Ascending aorta (tissue), 2 donors: ENCODE data around the gene RAPGEF1. TPM values are rescaled to one million over a fixed set of nuclear protein-coding genes. Genes with fewer than 3 reads are reported as not detected.

Experiments
- DNase-seq, 2 donors: peaks; one replicate each; pipeline ENCODE4 v3.0.0-alpha.2; 2019; ENCODE audit warnings: low spot score in 2 of 2
- H3K27ac ChIP-seq, 2 donors: fragments of 200-600 bp; sonication (generic); one replicate each; pipeline ENCODE4 v1.5.1; 2016 to 2017; ENCODE audit warnings: mild to moderate bottlenecking in 1 of 2
- H3K27me3 ChIP-seq: fragments of 200-600 bp; sonication (generic); one replicate; pipeline ENCODE4 v1.5.1; 2017
- H3K36me3 ChIP-seq, 2 donors: fragments of 200-600 bp; sonication (generic); one replicate each; pipeline ENCODE4 v1.5.1; 2016
- H3K4me1 ChIP-seq, 2 donors: fragments of 200-600 bp; sonication (generic); one replicate each; pipeline ENCODE4 v1.5.1; 2016 to 2017; ENCODE audit warnings: mild to moderate bottlenecking in 1 of 2
- H3K4me3 ChIP-seq, 2 donors: fragments of 200-600 bp; sonication (generic); one replicate each; pipeline ENCODE4 v1.5.1; 2016 to 2017; ENCODE audit warnings: mild to moderate bottlenecking in 1 of 2
- H3K9me3 ChIP-seq, 2 donors: fragments of 200-600 bp; sonication (generic); one replicate each; pipeline ENCODE4 v1.5.1; 2016
- CTCF ChIP-seq, 3 experiments: fragments of 200-600 bp in 2 of 3; fragments of 450-650 bp in 1 of 3; sonication (generic) in 2 of 3; IDR thresholded peaks; one replicate each; pipeline ENCODE4 v1.5.1; 2016 to 2019; ENCODE audit warnings: antibody characterized with exemption in 3 of 3, mild to moderate bottlenecking in 1 of 3, moderate library complexity in 1 of 3
- intact Hi-C: fragments of 100-400 bp; cut with DNase I; formaldehyde crosslinking; loops from one replicate; pipeline ENCODE4 v1.15.1; 2023
- total RNA-seq: library from RNA; depleted of rRNA; stranded (reverse); fragments of >200 nt; gene quantifications from one replicate; pipeline ENCODE4 v1.1.0, GENCODE V29; 2016

RAPGEF1 gene
- total RNA-seq, 1 donor from 2014 or later = 95.5 TPM

GRCh38 chr9:131721076-131721475, 18.8 kb downstream of the RAPGEF1 start:
- Histone ChIP-seq H3K27ac (no peak overlapping the region), H3K27me3 (no peaks in the 10 kb centered on the region), H3K4me3 (no peak overlapping the region), H3K9me3 (no peaks in the 10 kb centered on the region), H3K36me3 (no peaks in the 10 kb centered on the region), H3K4me1 (peaks cover 0 to 10% of the 10 kb centered on the region in 2 donors)
- no peak for TF ChIP-seq CTCF (IDR thresholded peaks at IDR 0.05)
- DNase-seq = no peak
- intact Hi-C loops = no loop called here

GRCh38 chr9:131720330-131720729, 19.5 kb downstream of the RAPGEF1 start:
- H3K4me1 ChIP-seq = peaks cover 0 to 17% of the 10 kb centered on the region in 2 donors

GRCh38 chr9:131719262-131719908, 20.5 kb downstream of the RAPGEF1 start:
- H3K27ac ChIP-seq = peak overlapping the region; percentile 19 to 49
- peaks cover 0 to 24% of the 10 kb centered on the region in 2 donors for H3K4me1 ChIP-seq
- no peaks in the 10 kb centered on the region for H3K36me3 ChIP-seq
- no peak for DNase-seq
- no peaks in the 10 kb centered on the region for H3K27me3 ChIP-seq
- H3K9me3 ChIP-seq = no peaks in the 10 kb centered on the region
- no peak for TF ChIP-seq CTCF (IDR thresholded peaks at IDR 0.05)
- intact Hi-C loops = no loop called here
- no peak overlapping the region for H3K4me3 ChIP-seq

More at GRCh38 chr9:131720330-131720729, 19.5 kb downstream of the RAPGEF1 start:
- no peaks in the 10 kb centered on the region for H3K9me3 ChIP-seq
- H3K36me3 ChIP-seq = no peaks in the 10 kb centered on the region
- no peak overlapping the region for H3K27ac ChIP-seq
- intact Hi-C loops = no loop called here
- no peak for DNase-seq
- no peak for TF ChIP-seq CTCF (IDR thresholded peaks at IDR 0.05)
- H3K4me3 ChIP-seq = no peak overlapping the region
- H3K27me3 ChIP-seq = no peaks in the 10 kb centered on the region

- H3K4me3 ChIP-seq = no peak overlapping the region
- no peak for TF ChIP-seq CTCF (IDR thresholded peaks at IDR 0.05)
- no peaks in the 10 kb centered on the region for H3K9me3 ChIP-seq
- no peaks in the 10 kb centered on the region for H3K36me3 ChIP-seq
- H3K27me3 ChIP-seq = no peaks in the 10 kb centered on the region
- intact Hi-C loops = no loop called here
- peaks cover 0 to 33% of the 10 kb centered on the region in 2 donors for H3K4me1 ChIP-seq
- H3K27ac ChIP-seq = peak overlapping the region; percentile 3 to 18
- no peak for DNase-seq
Observed at GRCh38 chr9:131717719-131718460, 22.0 kb downstream of the RAPGEF1 start.

GRCh38 chr9:131715906-131716305, 24.0 kb downstream of the RAPGEF1 start:
- peak overlapping the region; percentile 80 to 89 for H3K27ac ChIP-seq
- H3K4me1 ChIP-seq = peaks cover 0 to 33% of the 10 kb centered on the region in 2 donors
- no peak overlapping the region for H3K4me3 ChIP-seq
- H3K36me3 ChIP-seq = no peaks in the 10 kb centered on the region
- no peaks in the 10 kb centered on the region for H3K27me3 ChIP-seq
- H3K9me3 ChIP-seq = no peaks in the 10 kb centered on the region
- no peak for DNase-seq
- intact Hi-C loops = loop anchor here (2.0 kb wide), 2 partner anchors 17 to 107 kb away; no protein-coding TSS in a partner anchor
- TF ChIP-seq CTCF (IDR thresholded peaks at IDR 0.05) = no peak
